ENCODE measurements around the gene GPR78.

DNA sequence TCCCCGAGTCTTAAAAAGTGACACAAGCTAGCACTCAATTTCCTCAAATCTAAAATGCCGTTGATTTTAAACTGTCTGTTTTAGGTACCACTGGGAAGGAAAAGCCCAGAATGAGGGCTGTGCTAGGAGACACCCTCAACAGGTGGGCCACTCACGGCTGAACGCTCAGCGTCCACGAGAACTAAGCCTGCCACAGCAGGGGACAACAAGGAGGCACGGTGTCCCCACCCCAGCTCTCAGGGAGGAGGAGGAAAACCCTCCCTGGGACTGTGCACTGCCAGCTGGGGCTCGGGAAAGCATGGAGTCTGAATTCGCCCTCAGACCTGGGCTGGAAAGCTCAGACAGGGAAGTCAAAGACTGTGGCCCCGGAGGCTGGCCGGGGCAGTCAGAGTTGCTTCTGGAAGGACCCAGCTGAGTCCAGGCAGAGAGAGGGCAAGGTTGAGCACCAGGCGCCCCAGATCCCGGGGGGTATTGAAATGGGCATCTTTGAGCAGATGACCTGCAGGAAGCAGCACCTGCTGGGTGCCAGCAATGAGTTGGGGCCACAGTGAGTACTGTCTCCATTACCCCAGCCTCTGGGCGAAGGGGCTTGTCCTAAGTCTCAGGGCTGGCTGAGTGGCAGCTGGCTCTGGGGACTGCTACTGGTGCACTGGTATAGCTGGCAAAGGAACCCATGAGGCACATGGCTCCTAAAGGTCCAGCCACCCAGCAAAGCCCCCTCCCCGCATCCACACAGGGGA lies 11.6 kb downstream of the GPR78 start:
- TF ChIP-seq POLR2A (IDR thresholded peaks at IDR 0.05; ENCODE audit: low read length) (no peak), GATA1 (IDR thresholded peaks at IDR 0.05; ENCODE audit: low read depth, low read length) (no peak)
